ENCODE data around the gene RNF144B. TPM values are rescaled to one million over a fixed set of nuclear protein-coding genes. Genes with fewer than 3 reads are reported as not detected.

Gene RNF144B
- total RNA-seq, 1 experiment from 2014 or later: 1.7 TPM

GRCh38 chr6:18410412-18410811 lies 23.3 kb downstream of the RNF144B start:
- Histone ChIP-seq H3K27me3 (ENCODE audit: control insufficient read depth, insufficient read depth, low read length) (no peaks in the 10 kb centered on the region), H3K36me3 (replicated peaks; ENCODE audit: control insufficient read depth, insufficient read depth, low read length) (no peaks in the 10 kb centered on the region), H3K4me3 (ENCODE audit: insufficient read depth, low read depth, low read length) (no peak overlapping the region)
- no peak for DNase-seq

- Histone ChIP-seq H3K4me3 (ENCODE audit: insufficient read depth, low read depth, low read length) (no peak overlapping the region), H3K27me3 (ENCODE audit: control insufficient read depth, insufficient read depth, low read length) (no peaks in the 10 kb centered on the region), H3K36me3 (replicated peaks; ENCODE audit: control insufficient read depth, insufficient read depth, low read length) (no peaks in the 10 kb centered on the region)
- no peak for DNase-seq
Observed at GRCh38 chr6:18412068-18412467, 24.9 kb downstream of the RNF144B start.

- no peaks in the 10 kb centered on the region for H3K36me3 ChIP-seq (replicated peaks; ENCODE audit: control insufficient read depth, insufficient read depth, low read length)
- H3K27me3 ChIP-seq (ENCODE audit: control insufficient read depth, insufficient read depth, low read length): no peaks in the 10 kb centered on the region
- no peak overlapping the region for H3K4me3 ChIP-seq (ENCODE audit: insufficient read depth, low read depth, low read length)
- DNase-seq: no peak
Observed at GRCh38 chr6:18412644-18413043, 25.5 kb downstream of the RNF144B start.

GRCh38 chr6:18413381-18413780 lies 26.2 kb downstream of the RNF144B start:
- Histone ChIP-seq H3K4me3 (ENCODE audit: insufficient read depth, low read depth, low read length) (no peak overlapping the region), H3K36me3 (replicated peaks; ENCODE audit: control insufficient read depth, insufficient read depth, low read length) (no peaks in the 10 kb centered on the region), H3K27me3 (ENCODE audit: control insufficient read depth, insufficient read depth, low read length) (no peaks in the 10 kb centered on the region)
- DNase-seq: no peak

GRCh38 chr6:18414116-18414515 lies 27.0 kb downstream of the RNF144B start:
- H3K36me3 ChIP-seq (replicated peaks; ENCODE audit: control insufficient read depth, insufficient read depth, low read length): no peaks in the 10 kb centered on the region
- DNase-seq: no peak
- H3K27me3 ChIP-seq (ENCODE audit: control insufficient read depth, insufficient read depth, low read length): no peaks in the 10 kb centered on the region
- H3K4me3 ChIP-seq (ENCODE audit: insufficient read depth, low read depth, low read length): no peak overlapping the region

GRCh38 chr6:18415207-18415606 lies 28.1 kb downstream of the RNF144B start:
- DNase-seq: no peak
- H3K27me3 ChIP-seq (ENCODE audit: control insufficient read depth, insufficient read depth, low read length): no peaks in the 10 kb centered on the region
- H3K4me3 ChIP-seq (ENCODE audit: insufficient read depth, low read depth, low read length): no peak overlapping the region
- H3K36me3 ChIP-seq (replicated peaks; ENCODE audit: control insufficient read depth, insufficient read depth, low read length): no peaks in the 10 kb centered on the region

- Histone ChIP-seq H3K4me3 (ENCODE audit: insufficient read depth, low read depth, low read length) (no peak overlapping the region), H3K36me3 (replicated peaks; ENCODE audit: control insufficient read depth, insufficient read depth, low read length) (no peaks in the 10 kb centered on the region), H3K27me3 (ENCODE audit: control insufficient read depth, insufficient read depth, low read length) (no peaks in the 10 kb centered on the region)
- no peak for DNase-seq
Observed at GRCh38 chr6:18415671-18416340, 28.7 kb downstream of the RNF144B start.

GRCh38 chr6:18416341-18416679 lies 29.2 kb downstream of the RNF144B start:
- Histone ChIP-seq H3K4me3 (ENCODE audit: insufficient read depth, low read depth, low read length) (no peak overlapping the region), H3K36me3 (replicated peaks; ENCODE audit: control insufficient read depth, insufficient read depth, low read length) (no peaks in the 10 kb centered on the region), H3K27me3 (ENCODE audit: control insufficient read depth, insufficient read depth, low read length) (no peaks in the 10 kb centered on the region)
- no peak for DNase-seq

GRCh38 chr6:18420328-18420727 lies 33.2 kb downstream of the RNF144B start:
- H3K4me3 ChIP-seq (ENCODE audit: insufficient read depth, low read depth, low read length): no peak overlapping the region
- no peak for DNase-seq
- no peaks in the 10 kb centered on the region for H3K27me3 ChIP-seq (ENCODE audit: control insufficient read depth, insufficient read depth, low read length)
- no peaks in the 10 kb centered on the region for H3K36me3 ChIP-seq (replicated peaks; ENCODE audit: control insufficient read depth, insufficient read depth, low read length)

GRCh38 chr6:18422136-18422535 lies 35.0 kb downstream of the RNF144B start:
- Histone ChIP-seq H3K4me3 (ENCODE audit: insufficient read depth, low read depth, low read length) (no peak overlapping the region), H3K27me3 (ENCODE audit: control insufficient read depth, insufficient read depth, low read length) (no peaks in the 10 kb centered on the region), H3K36me3 (replicated peaks; ENCODE audit: control insufficient read depth, insufficient read depth, low read length) (no peaks in the 10 kb centered on the region)
- DNase-seq: no peak

- Histone ChIP-seq H3K4me3 (ENCODE audit: insufficient read depth, low read depth, low read length) (no peak overlapping the region), H3K36me3 (replicated peaks; ENCODE audit: control insufficient read depth, insufficient read depth, low read length) (no peaks in the 10 kb centered on the region), H3K27me3 (ENCODE audit: control insufficient read depth, insufficient read depth, low read length) (no peaks in the 10 kb centered on the region)
- DNase-seq: no peak
Observed at GRCh38 chr6:18423426-18423825, 36.3 kb downstream of the RNF144B start.

GRCh38 chr6:18424201-18424600 lies 37.1 kb downstream of the RNF144B start:
- H3K4me3 ChIP-seq (ENCODE audit: insufficient read depth, low read depth, low read length): no peak overlapping the region
- no peaks in the 10 kb centered on the region for H3K36me3 ChIP-seq (replicated peaks; ENCODE audit: control insufficient read depth, insufficient read depth, low read length)
- DNase-seq: no peak
- H3K27me3 ChIP-seq (ENCODE audit: control insufficient read depth, insufficient read depth, low read length): no peaks in the 10 kb centered on the region

- H3K36me3 ChIP-seq (replicated peaks; ENCODE audit: control insufficient read depth, insufficient read depth, low read length): no peaks in the 10 kb centered on the region
- no peaks in the 10 kb centered on the region for H3K27me3 ChIP-seq (ENCODE audit: control insufficient read depth, insufficient read depth, low read length)
- H3K4me3 ChIP-seq (ENCODE audit: insufficient read depth, low read depth, low read length): no peak overlapping the region
- DNase-seq: no peak
Observed at GRCh38 chr6:18425218-18425617, 38.1 kb downstream of the RNF144B start.

- Histone ChIP-seq H3K27me3 (ENCODE audit: control insufficient read depth, insufficient read depth, low read length) (no peaks in the 10 kb centered on the region), H3K4me3 (ENCODE audit: insufficient read depth, low read depth, low read length) (no peak overlapping the region), H3K36me3 (replicated peaks; ENCODE audit: control insufficient read depth, insufficient read depth, low read length) (no peaks in the 10 kb centered on the region)
- DNase-seq: no peak
Observed at GRCh38 chr6:18427296-18427695, 40.1 kb downstream of the RNF144B start.

- DNase-seq: no peak
- Histone ChIP-seq H3K4me3 (ENCODE audit: insufficient read depth, low read depth, low read length) (no peak overlapping the region), H3K36me3 (replicated peaks; ENCODE audit: control insufficient read depth, insufficient read depth, low read length) (no peaks in the 10 kb centered on the region), H3K27me3 (ENCODE audit: control insufficient read depth, insufficient read depth, low read length) (no peaks in the 10 kb centered on the region)
Observed at GRCh38 chr6:18429655-18430297, 42.6 kb downstream of the RNF144B start.
